HEK293 (cell line): ENCODE measurements around the gene FAM89A.

Experiments
- BCL11B ChIP-seq: fragments of 450-650 bp; formaldehyde crosslinking; IDR thresholded peaks from 2 replicates; pipeline ENCODE4 v1.5.1; 2016; ENCODE audit warnings: low read depth, missing biosample characterization, missing genetic modification characterization
- ZNF169 ChIP-seq: fragments of 450-650 bp; formaldehyde crosslinking; IDR thresholded peaks from 2 replicates; pipeline ENCODE4 v1.5.1; 2016; ENCODE audit warnings: missing biosample characterization, missing genetic modification characterization
- ZNF416 ChIP-seq: fragments of 450-650 bp; formaldehyde crosslinking; IDR thresholded peaks from 2 replicates; pipeline ENCODE4 v1.5.1; 2016; ENCODE audit warnings: missing biosample characterization, missing genetic modification characterization
- ZNF530 ChIP-seq: fragments of 450-650 bp; formaldehyde crosslinking; IDR thresholded peaks from 2 replicates; pipeline ENCODE4 v1.5.1; 2016; ENCODE audit warnings: low read depth, missing biosample characterization, missing genetic modification characterization
- ZNF549 ChIP-seq: fragments of 450-650 bp; IDR thresholded peaks from 2 replicates; pipeline ENCODE4 v1.5.1; 2018; ENCODE audit warnings: missing biosample characterization, missing genetic modification characterization, mild to moderate bottlenecking, inconsistent platforms, moderate library complexity
- ZNF670 ChIP-seq: fragments of 450-650 bp; formaldehyde crosslinking; IDR thresholded peaks from 2 replicates; pipeline ENCODE4 v1.5.1; 2016; ENCODE audit warnings: missing biosample characterization, missing genetic modification characterization, low read depth
- ZSCAN30 ChIP-seq: fragments of 450-650 bp; IDR thresholded peaks from 2 replicates; pipeline ENCODE4 v1.5.1; 2018; ENCODE audit warnings: missing biosample characterization, mild to moderate bottlenecking, missing genetic modification characterization, moderate library complexity
- TF ChIP-seq, protein P1 (sequence below): fragments of 450-650 bp; formaldehyde crosslinking; IDR thresholded peaks from 2 replicates; pipeline ENCODE4 v1.5.1; 2016; ENCODE audit warnings: missing biosample characterization, missing genetic modification characterization
- TF ChIP-seq, protein P2 (sequence below): fragments of 450-650 bp; formaldehyde crosslinking; IDR thresholded peaks from 2 replicates; pipeline ENCODE4 v1.5.1; 2016; ENCODE audit warnings: missing biosample characterization, missing genetic modification characterization

DNA sequence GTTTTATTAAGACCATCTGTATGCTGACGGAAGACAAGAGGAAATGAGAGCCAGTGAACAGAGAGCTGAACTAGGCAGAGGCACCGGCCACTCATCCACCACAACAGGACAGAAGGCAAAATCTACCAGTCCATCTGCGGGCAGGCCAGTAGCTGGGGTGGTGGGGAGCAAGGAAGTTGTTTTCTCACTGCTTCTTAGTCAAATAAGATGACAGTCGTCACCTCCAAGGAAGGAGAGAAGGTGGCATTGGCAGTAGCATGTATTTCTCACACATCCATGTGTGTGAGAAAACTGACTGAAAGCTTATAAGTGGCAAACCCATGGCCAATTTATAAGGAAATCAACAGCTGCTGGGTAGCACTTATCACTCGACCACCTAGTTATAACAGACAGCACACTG, 69.6 kb downstream of the FAM89A start:
- TF ChIP-seq ZNF530 (tag by site-specific recombination) (no peak), ZNF549 (tag by site-specific recombination) (no peak), ZNF169 (tag by site-specific recombination) (no peak), ZNF670 (no peak), ZNF416 (no peak), BCL11B (tag by site-specific recombination) (no peak), ZSCAN30 (tag by site-specific recombination) (no peak)
- TF ChIP-seq, protein P1, sequence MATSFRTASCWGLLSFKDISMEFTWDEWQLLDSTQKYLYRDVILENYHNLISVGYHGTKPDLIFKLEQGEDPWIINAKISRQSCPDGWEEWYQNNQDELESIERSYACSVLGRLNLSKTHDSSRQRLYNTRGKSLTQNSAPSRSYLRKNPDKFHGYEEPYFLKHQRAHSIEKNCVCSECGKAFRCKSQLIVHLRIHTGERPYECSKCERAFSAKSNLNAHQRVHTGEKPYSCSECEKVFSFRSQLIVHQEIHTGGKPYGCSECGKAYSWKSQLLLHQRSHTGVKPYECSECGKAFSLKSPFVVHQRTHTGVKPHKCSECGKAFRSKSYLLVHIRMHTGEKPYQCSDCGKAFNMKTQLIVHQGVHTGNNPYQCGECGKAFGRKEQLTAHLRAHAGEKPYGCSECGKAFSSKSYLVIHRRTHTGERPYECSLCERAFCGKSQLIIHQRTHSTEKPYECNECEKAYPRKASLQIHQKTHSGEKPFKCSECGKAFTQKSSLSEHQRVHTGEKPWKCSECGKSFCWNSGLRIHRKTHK (tag by site-specific recombination) = no peak
- TF ChIP-seq, protein P2, sequence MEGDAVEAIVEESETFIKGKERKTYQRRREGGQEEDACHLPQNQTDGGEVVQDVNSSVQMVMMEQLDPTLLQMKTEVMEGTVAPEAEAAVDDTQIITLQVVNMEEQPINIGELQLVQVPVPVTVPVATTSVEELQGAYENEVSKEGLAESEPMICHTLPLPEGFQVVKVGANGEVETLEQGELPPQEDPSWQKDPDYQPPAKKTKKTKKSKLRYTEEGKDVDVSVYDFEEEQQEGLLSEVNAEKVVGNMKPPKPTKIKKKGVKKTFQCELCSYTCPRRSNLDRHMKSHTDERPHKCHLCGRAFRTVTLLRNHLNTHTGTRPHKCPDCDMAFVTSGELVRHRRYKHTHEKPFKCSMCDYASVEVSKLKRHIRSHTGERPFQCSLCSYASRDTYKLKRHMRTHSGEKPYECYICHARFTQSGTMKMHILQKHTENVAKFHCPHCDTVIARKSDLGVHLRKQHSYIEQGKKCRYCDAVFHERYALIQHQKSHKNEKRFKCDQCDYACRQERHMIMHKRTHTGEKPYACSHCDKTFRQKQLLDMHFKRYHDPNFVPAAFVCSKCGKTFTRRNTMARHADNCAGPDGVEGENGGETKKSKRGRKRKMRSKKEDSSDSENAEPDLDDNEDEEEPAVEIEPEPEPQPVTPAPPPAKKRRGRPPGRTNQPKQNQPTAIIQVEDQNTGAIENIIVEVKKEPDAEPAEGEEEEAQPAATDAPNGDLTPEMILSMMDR (tag by site-specific recombination) = no peak
